OCI-LY1 (cell line): ENCODE data around the gene COA5.

Source experiments
- CTCF ChIP-seq: fragments of 200-600 bp; sonication (generic), shearing (Covaris generic); IDR thresholded peaks from 2 replicates; pipeline ENCODE4 v1.5.1; 2017; ENCODE audit warnings: mild to moderate bottlenecking, antibody characterized with exemption, low read length, moderate library complexity, mixed read lengths
- EZH2 ChIP-seq: fragments of 200-600 bp; sonication (generic), shearing (Covaris generic); IDR thresholded peaks from 2 replicates; pipeline ENCODE4 v1.8.0; 2017; ENCODE audit warnings: borderline replicate concordance, mixed run types, mild to moderate bottlenecking, antibody characterized with exemption, low read length, moderate library complexity, mixed read lengths

GRCh38 chr2:98607741-98608115, 584 bp downstream of the COA5 start:
- no peak for TF ChIP-seq CTCF
- TF ChIP-seq EZH2, result no peak
